Chondrocyte (in vitro differentiated cells): ENCODE results near the gene IFT57. TPM values are rescaled to one million over a fixed set of nuclear protein-coding genes. Genes with fewer than 3 reads are reported as not detected.

Experiments
- DNase-seq: peaks from one replicate; pipeline ENCODE4 v3.0.0; 2021; ENCODE audit warnings: mixed read lengths, low spot score
- H3K27ac Mint-ChIP-seq: one replicate; pipeline ENCODE4 v1.8.0; 2021; ENCODE audit warnings: mild to moderate bottlenecking, moderate library complexity, mixed read lengths; ENCODE audit not compliant: unreplicated experiment
- H3K27me3 Mint-ChIP-seq: 2 replicates; pipeline ENCODE4 v1.8.0; 2021; ENCODE audit warnings: low read depth, mixed read lengths
- H3K36me3 Mint-ChIP-seq: 2 replicates; pipeline ENCODE4 v1.8.0; 2021; ENCODE audit warnings: low read depth, mixed read lengths
- H3K4me1 Mint-ChIP-seq: 2 replicates; pipeline ENCODE4 v1.8.0; 2021; ENCODE audit warnings: low read depth, mild to moderate bottlenecking, mixed read lengths
- H3K4me3 Mint-ChIP-seq: one replicate; pipeline ENCODE4 v1.8.0; 2021; ENCODE audit warnings: mild to moderate bottlenecking, moderate library complexity, mixed read lengths; ENCODE audit not compliant: unreplicated experiment
- H3K9me3 Mint-ChIP-seq: 2 replicates; pipeline ENCODE4 v1.8.0; 2021; ENCODE audit warnings: low read depth, mixed read lengths
- CTCF ChIP-seq: fragments of 200-600 bp; sonication (generic); IDR thresholded peaks from 2 replicates; pipeline ENCODE4 v1.5.0; 2021; ENCODE audit warnings: antibody characterized with exemption, mild to moderate bottlenecking, moderate library complexity
- total RNA-seq: library from RNA; stranded (reverse); gene quantifications from 3 replicates; pipeline ENCODE4 v1.2.1, GENCODE V29; 2021

Gene IFT57
- total RNA-seq, 1 donor from 2014 or later: 22.4 TPM

GRCh38 chr3:108164391-108164790, 57.8 kb downstream of the IFT57 start:
- Mint-ChIP-seq H3K36me3 (peaks cover 8% of the 10 kb centered on the region), H3K9me3 (no peaks in the 10 kb centered on the region), H3K4me3 (no peak overlapping the region), H3K27ac (no peak overlapping the region), H3K4me1 (no peaks in the 10 kb centered on the region), H3K27me3 (no peaks in the 10 kb centered on the region)
- no peak for TF ChIP-seq CTCF
- DNase-seq: no peak

GRCh38 chr3:108159865-108160264, 62.4 kb downstream of the IFT57 start:
- Mint-ChIP-seq H3K36me3 (peaks cover 5% of the 10 kb centered on the region), H3K9me3 (no peaks in the 10 kb centered on the region), H3K4me1 (no peaks in the 10 kb centered on the region), H3K27me3 (no peaks in the 10 kb centered on the region), H3K4me3 (no peak overlapping the region), H3K27ac (no peak overlapping the region)
- TF ChIP-seq CTCF: no peak
- no peak for DNase-seq

- no peak for DNase-seq
- no peak overlapping the region for H3K27ac Mint-ChIP-seq
- no peak for TF ChIP-seq CTCF
Measured at GRCh38 chr3:108159105-108159504, 63.1 kb downstream of the IFT57 start.

GRCh38 chr3:108158251-108158650, 64.0 kb downstream of the IFT57 start:
- Mint-ChIP-seq H3K27me3 (no peaks in the 10 kb centered on the region), H3K36me3 (peaks cover 5% of the 10 kb centered on the region), H3K9me3 (no peaks in the 10 kb centered on the region), H3K4me3 (no peak overlapping the region), H3K4me1 (peaks cover 10% of the 10 kb centered on the region), H3K27ac (no peak overlapping the region)
- no peak for DNase-seq
- TF ChIP-seq CTCF: no peak

More at GRCh38 chr3:108159105-108159504, 63.1 kb downstream of the IFT57 start:
- H3K9me3 Mint-ChIP-seq: no peaks in the 10 kb centered on the region
- peaks cover 5% of the 10 kb centered on the region for H3K36me3 Mint-ChIP-seq
- H3K27me3 Mint-ChIP-seq: no peaks in the 10 kb centered on the region
- no peak overlapping the region for H3K4me3 Mint-ChIP-seq
- peaks cover 1% of the 10 kb centered on the region for H3K4me1 Mint-ChIP-seq

- H3K36me3 Mint-ChIP-seq: no peaks in the 10 kb centered on the region
- no peak for TF ChIP-seq CTCF
- DNase-seq: no peak
- no peaks in the 10 kb centered on the region for H3K9me3 Mint-ChIP-seq
- H3K4me3 Mint-ChIP-seq: no peak overlapping the region
- H3K27me3 Mint-ChIP-seq: no peaks in the 10 kb centered on the region
- peaks cover 12% of the 10 kb centered on the region for H3K4me1 Mint-ChIP-seq
- H3K27ac Mint-ChIP-seq: no peak overlapping the region
Measured at GRCh38 chr3:108157273-108157672, 65.0 kb downstream of the IFT57 start.
